A673 (cell line): ENCODE measurements around the gene DPP10.

Experiments used
- EZH2 ChIP-seq: fragments of 200-600 bp; sonication (generic); IDR thresholded peaks from 2 replicates; pipeline ENCODE4 v1.6.1; 2017; ENCODE audit warnings: borderline replicate concordance, low read depth, mild to moderate bottlenecking, mixed read lengths, antibody characterized with exemption, low read length; ENCODE audit not compliant: poor library complexity, severe bottlenecking
- TF ChIP-seq, protein P1 (sequence below): fragments of 300-800, 200-600 bp; sonication (generic); conservative IDR thresholded peaks from 2 replicates; pipeline ENCODE4 v1.5.1; 2017; ENCODE audit warnings: low read depth, mild to moderate bottlenecking, antibody characterized with exemption, low read length, moderate library complexity, mixed read lengths

DNA sequence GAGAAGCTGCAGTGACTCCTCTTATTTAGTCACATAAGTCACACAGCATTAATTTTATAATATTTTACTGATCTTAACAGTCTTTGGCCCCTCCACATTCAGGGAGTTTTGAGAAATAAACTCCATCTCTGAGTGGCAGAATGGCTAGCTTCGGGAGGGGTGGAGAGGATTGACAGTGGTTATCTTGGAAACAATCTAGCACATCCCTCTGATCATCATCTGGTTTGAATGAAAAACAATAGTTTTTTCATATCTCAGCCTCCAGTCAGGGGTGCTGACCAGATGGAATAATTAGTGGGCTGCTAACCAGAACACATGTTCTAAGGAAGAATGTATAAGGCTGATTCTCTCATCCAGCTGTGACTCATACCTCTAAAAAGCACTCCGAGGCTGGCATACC lies 477.5 kb downstream of the DPP10 start:
- TF ChIP-seq, protein P1, sequence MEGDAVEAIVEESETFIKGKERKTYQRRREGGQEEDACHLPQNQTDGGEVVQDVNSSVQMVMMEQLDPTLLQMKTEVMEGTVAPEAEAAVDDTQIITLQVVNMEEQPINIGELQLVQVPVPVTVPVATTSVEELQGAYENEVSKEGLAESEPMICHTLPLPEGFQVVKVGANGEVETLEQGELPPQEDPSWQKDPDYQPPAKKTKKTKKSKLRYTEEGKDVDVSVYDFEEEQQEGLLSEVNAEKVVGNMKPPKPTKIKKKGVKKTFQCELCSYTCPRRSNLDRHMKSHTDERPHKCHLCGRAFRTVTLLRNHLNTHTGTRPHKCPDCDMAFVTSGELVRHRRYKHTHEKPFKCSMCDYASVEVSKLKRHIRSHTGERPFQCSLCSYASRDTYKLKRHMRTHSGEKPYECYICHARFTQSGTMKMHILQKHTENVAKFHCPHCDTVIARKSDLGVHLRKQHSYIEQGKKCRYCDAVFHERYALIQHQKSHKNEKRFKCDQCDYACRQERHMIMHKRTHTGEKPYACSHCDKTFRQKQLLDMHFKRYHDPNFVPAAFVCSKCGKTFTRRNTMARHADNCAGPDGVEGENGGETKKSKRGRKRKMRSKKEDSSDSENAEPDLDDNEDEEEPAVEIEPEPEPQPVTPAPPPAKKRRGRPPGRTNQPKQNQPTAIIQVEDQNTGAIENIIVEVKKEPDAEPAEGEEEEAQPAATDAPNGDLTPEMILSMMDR = no peak
- TF ChIP-seq EZH2 = no peak
